H9 (cell line): ENCODE data around the gene ABCF1. TPM values are rescaled to one million over a fixed set of nuclear protein-coding genes. Genes with fewer than 3 reads are reported as not detected.

Source experiments
- DNase-seq: peaks from one replicate; pipeline ENCODE4 v3.0.0-alpha.2; 2017
- H2AFZ ChIP-seq: one replicate; pipeline ENCODE4 v1.6.1; 2013; ENCODE audit warnings: mild to moderate bottlenecking, low read length, control low read depth, moderate library complexity
- H2AK5ac ChIP-seq: 2 replicates; pipeline ENCODE4 v1.6.1; 2013; ENCODE audit warnings: low read length, control low read depth, mixed read lengths; ENCODE audit not compliant: insufficient read length
- H2BK120ac ChIP-seq: one replicate; pipeline ENCODE4 v1.6.1; 2013; ENCODE audit warnings: low read depth, mild to moderate bottlenecking, low read length, control low read depth, inconsistent platforms; ENCODE audit not compliant: poor library complexity, severe bottlenecking
- H2BK12ac ChIP-seq: 2 replicates; pipeline ENCODE4 v1.6.1; 2013; ENCODE audit warnings: low read length, control low read depth, mixed read lengths, low read depth; ENCODE audit not compliant: insufficient read length
- H2BK15ac ChIP-seq: 2 replicates; pipeline ENCODE4 v1.6.1; 2013; ENCODE audit warnings: low read depth, low read length, control low read depth
- H2BK20ac ChIP-seq: one replicate; pipeline ENCODE4 v1.6.1; 2013; ENCODE audit warnings: low read depth, mild to moderate bottlenecking, low read length, control low read depth, inconsistent platforms; ENCODE audit not compliant: poor library complexity, severe bottlenecking
- H2BK5ac ChIP-seq: 2 replicates; pipeline ENCODE4 v1.6.1; 2013; ENCODE audit warnings: low read length, control low read depth, mixed read lengths; ENCODE audit not compliant: insufficient read length
- H3K14ac ChIP-seq: 2 replicates; pipeline ENCODE4 v1.6.1; 2013; ENCODE audit warnings: low read length, control low read depth; ENCODE audit not compliant: insufficient read depth
- H3K18ac ChIP-seq: 2 replicates; pipeline ENCODE4 v1.6.1; 2013; ENCODE audit warnings: low read depth, mild to moderate bottlenecking, mixed read lengths, low read length, control low read depth; ENCODE audit not compliant: insufficient read length
- H3K23ac ChIP-seq: 2 replicates; pipeline ENCODE4 v1.6.1; 2013; ENCODE audit warnings: low read length, control low read depth, mixed read lengths, low read depth; ENCODE audit not compliant: insufficient read length
- H3K23me2 ChIP-seq: 2 replicates; pipeline ENCODE4 v1.6.1; 2013; ENCODE audit warnings: low read depth, mild to moderate bottlenecking, mixed read lengths, low read length, control low read depth; ENCODE audit not compliant: insufficient read length, poor library complexity, severe bottlenecking
- H3K27ac ChIP-seq: 2 replicates; pipeline ENCODE4 v1.5.1; 2013; ENCODE audit warnings: low read length, control low read depth, mixed read lengths, low read depth; ENCODE audit not compliant: insufficient read length
- H3K27me3 ChIP-seq: 2 replicates; pipeline ENCODE4 v1.6.1; 2013; ENCODE audit warnings: low read length, control low read depth, inconsistent platforms; ENCODE audit not compliant: insufficient read depth
- H3K4ac ChIP-seq: 2 replicates; pipeline ENCODE4 v1.6.1; 2013; ENCODE audit warnings: low read depth, mild to moderate bottlenecking, control low read depth, inconsistent platforms, low read length, moderate library complexity
- H3K4me1 ChIP-seq: 2 replicates; pipeline ENCODE4 v1.6.1; 2013; ENCODE audit warnings: low read length, control low read depth, inconsistent platforms; ENCODE audit not compliant: insufficient read depth
- H3K4me2 ChIP-seq: 2 replicates; pipeline ENCODE4 v1.6.1; 2013; ENCODE audit warnings: low read length, control low read depth, mixed read lengths; ENCODE audit not compliant: insufficient read length, insufficient read depth
- H3K56ac ChIP-seq: 2 replicates; pipeline ENCODE4 v1.6.1; 2013; ENCODE audit warnings: low read depth, mild to moderate bottlenecking, mixed read lengths, low read length, control low read depth; ENCODE audit not compliant: insufficient read length
- H3K79me1 ChIP-seq: 2 replicates; pipeline ENCODE4 v1.6.1; 2013; ENCODE audit warnings: low read depth, mild to moderate bottlenecking, moderate library complexity, low read length, control low read depth, inconsistent platforms; ENCODE audit not compliant: insufficient read depth, poor library complexity, severe bottlenecking
- H3K79me2 ChIP-seq: 2 replicates; pipeline ENCODE4 v1.6.1; 2013; ENCODE audit warnings: low read length, control low read depth, inconsistent platforms; ENCODE audit not compliant: insufficient read depth
- H3K9ac ChIP-seq: 2 replicates; pipeline ENCODE4 v1.6.1; 2013; ENCODE audit warnings: low read length, control low read depth, mixed read lengths; ENCODE audit not compliant: insufficient read length; ENCODE audit errors: extremely low read depth
- H3K9me3 ChIP-seq: one replicate; pipeline ENCODE4 v1.6.1; 2013; ENCODE audit warnings: low read depth, low read length, inconsistent platforms; ENCODE audit not compliant: control insufficient read depth
- H3T11ph ChIP-seq: one replicate; pipeline ENCODE4 v1.6.1; 2013; ENCODE audit warnings: mild to moderate bottlenecking, low read length, control low read depth, inconsistent platforms
- H4K20me1 ChIP-seq: one replicate; pipeline ENCODE4 v1.6.1; 2013; ENCODE audit not compliant: control insufficient read depth, insufficient read length, insufficient read depth
- H4K5ac ChIP-seq: 2 replicates; pipeline ENCODE4 v1.6.1; 2013; ENCODE audit warnings: low read depth, mild to moderate bottlenecking, mixed read lengths, low read length, control low read depth; ENCODE audit not compliant: insufficient read length
- H4K8ac ChIP-seq: replicated peaks from 2 replicates; pipeline ENCODE4 v1.6.1; 2013; ENCODE audit warnings: low read length, control low read depth, mixed read lengths, low read depth; ENCODE audit not compliant: insufficient read length
- H4K91ac ChIP-seq: 2 replicates; pipeline ENCODE4 v1.6.1; 2013; ENCODE audit warnings: low read depth, mild to moderate bottlenecking, moderate library complexity, mixed read lengths, low read length, control low read depth; ENCODE audit not compliant: insufficient read length
- H3K27ac Mint-ChIP-seq, 3 experiments: 2 replicates in 2 of 3; 3 replicates in 1 of 3; pipeline ENCODE4 v1.8.0; 2020 to 2021; ENCODE audit warnings: mixed read lengths in 3 of 3, mild to moderate bottlenecking in 1 of 3, moderate library complexity in 1 of 3
- H3K27me3 Mint-ChIP-seq: 2 replicates; pipeline ENCODE4 v1.8.0; 2021; ENCODE audit warnings: low read depth, mild to moderate bottlenecking, moderate library complexity, mixed read lengths
- H3K36me3 Mint-ChIP-seq, 3 experiments: 2 replicates in 2 of 3; 3 replicates in 1 of 3; pipeline ENCODE4 v1.8.0; 2020 to 2021; ENCODE audit warnings: low read depth in 3 of 3, mixed read lengths in 3 of 3; ENCODE audit not compliant: insufficient read depth in 1 of 3
- H3K4me1 Mint-ChIP-seq, 2 experiments: 2 replicates each; pipeline ENCODE4 v1.8.0; 2020; ENCODE audit warnings: mixed read lengths in 2 of 2
- H3K4me3 Mint-ChIP-seq, 2 experiments: 2 replicates in 1 of 2; 3 replicates in 1 of 2; pipeline ENCODE4 v1.8.0; 2020 to 2021; ENCODE audit warnings: mild to moderate bottlenecking in 2 of 2, mixed read lengths in 2 of 2, moderate library complexity in 1 of 2
- H3K9me3 Mint-ChIP-seq, 2 experiments: 2 replicates in 1 of 2; 3 replicates in 1 of 2; pipeline ENCODE4 v1.8.0; 2020; ENCODE audit warnings: mild to moderate bottlenecking in 2 of 2, mixed read lengths in 2 of 2, moderate library complexity in 1 of 2
- CTCF ChIP-seq: fragments of 200-600 bp; sonication (generic); conservative IDR thresholded peaks from 3 replicates; pipeline ENCODE4 v1.8.0; 2021; ENCODE audit warnings: antibody characterized with exemption, mild to moderate bottlenecking
- WGBS: extraction: QIAGEN DNeasy Blood & Tissue Kit; methylation state at CpG from one replicate; pipeline ENCODE4 v1.1.7; 2013; ENCODE audit warnings: missing lambda C conversion rate, low lambda C conversion rate, mixed read lengths; ENCODE audit not compliant: insufficient read length; ENCODE audit errors: extremely low coverage; 5-methylcytosine and 5-hydroxymethylcytosine counted together
- total RNA-seq: library from RNA; stranded (reverse); gene quantifications from 2 replicates; pipeline ENCODE4 v1.2.1, GENCODE V29; 2021

Gene ABCF1
- total RNA-seq, 1 experiment from 2014 or later = 118 TPM

DNA sequence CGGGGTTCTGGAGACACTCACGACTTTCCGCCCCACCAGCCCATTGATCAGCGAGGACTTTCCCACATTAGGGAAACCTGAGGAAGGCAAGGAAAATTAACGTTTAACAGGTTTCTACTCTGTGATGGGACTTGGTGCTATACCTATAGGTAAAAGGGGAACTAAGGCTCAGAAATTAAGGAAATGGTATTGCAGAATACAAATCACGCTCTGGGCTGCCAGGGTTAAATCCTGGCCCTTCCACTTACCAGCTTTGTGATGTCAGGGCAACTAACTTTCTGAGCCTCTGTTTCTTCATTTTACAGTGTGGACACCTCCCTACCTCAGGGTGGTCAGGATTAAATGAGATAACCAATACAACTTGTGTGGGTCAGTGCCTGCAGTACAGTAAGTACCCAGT is 23.8 kb upstream of the ABCF1 start:
- Mint-ChIP-seq H3K4me3 (no peak overlapping the region), H3K27ac (no peak overlapping the region), H3K9me3 (no peaks in the 10 kb centered on the region; a peak in 1 of 5 replicates), H3K4me1 (peaks cover 2% of the 10 kb centered on the region in 2 experiments; a peak in 1 of 4 replicates), H3K36me3 (peaks cover 11 to 64% (median 49%) of the 10 kb centered on the region in 3 experiments; a peak in 6 of 7 replicates), H3K27me3 (no peaks in the 10 kb centered on the region)
- no peak overlapping the region for H3K4ac ChIP-seq
- no CpG with 5 or more reads among the region's 6 CpGs for WGBS
- no peak for TF ChIP-seq CTCF
- no peaks in the 10 kb centered on the region for H3K9me3 ChIP-seq
- H4K8ac ChIP-seq = no peak overlapping the region
- H3K23me2 ChIP-seq = no peaks in the 10 kb centered on the region
- H4K20me1 ChIP-seq = no peaks in the 10 kb centered on the region
- H2BK12ac ChIP-seq = no peak overlapping the region
- no peak overlapping the region for H3K18ac ChIP-seq
- no peak overlapping the region for H2AFZ ChIP-seq
- H3K23ac ChIP-seq = no peak overlapping the region
- H3K9ac ChIP-seq = no peak overlapping the region
- H3K56ac ChIP-seq = no peak overlapping the region
- no peak overlapping the region for H2AK5ac ChIP-seq
- DNase-seq = no peak
- no peak overlapping the region for H2BK15ac ChIP-seq
- no peak overlapping the region for H4K91ac ChIP-seq
- H3K4me2 ChIP-seq = no peak overlapping the region
- no peaks in the 10 kb centered on the region for H3K27me3 ChIP-seq
- H3K4me1 ChIP-seq = no peaks in the 10 kb centered on the region
- H3K79me2 ChIP-seq = no peaks in the 10 kb centered on the region
- H2BK5ac ChIP-seq = no peak overlapping the region
- no peak overlapping the region for H3K27ac ChIP-seq
- H4K5ac ChIP-seq = no peak overlapping the region
- H2BK20ac ChIP-seq = no peak overlapping the region
- no peak overlapping the region for H3T11ph ChIP-seq
- H3K79me1 ChIP-seq = no peaks in the 10 kb centered on the region
- H2BK120ac ChIP-seq = no peak overlapping the region
- H3K14ac ChIP-seq = no peak overlapping the region
